Left colon (tissue), 2 donors: ENCODE data around the gene GSC. TPM values are rescaled to one million over a fixed set of nuclear protein-coding genes. Genes with fewer than 3 reads are reported as not detected.
"Not testable (repeated sequence)": the region's sequence is repeated elsewhere in the genome, so short reads cannot be mapped to it uniquely, and the experiment has no call there.

ENCODE experiments used
- ATAC-seq: fragments of 200-7000 bp; cut with Tn5 transposase; one replicate; pipeline ENCODE4 v1.9.1; 2020; ENCODE audit warnings: mild to moderate bottlenecking, moderate library complexity
- DNase-seq, 2 donors: peaks; one replicate each; pipeline ENCODE4 v3.0.0-alpha.2; 2020
- intact Hi-C, 2 donors: fragments of 100-400 bp; cut with DNase I in 1 of 2; cut with micrococcal nuclease in 1 of 2; formaldehyde crosslinking; loops; one replicate each; pipeline versions ENCODE4 v1.11.2 to v1.14.0; 2022; cut with DNase I, micrococcal nuclease
- long read RNA-seq: library from polyadenylated mRNA; unstranded; transcript quantifications from one replicate; pipeline ENCODE4 v2.0.0, GENCODE V29; 2021
- total RNA-seq, 2 donors: library from RNA; stranded (reverse); fragmentation: NEBNext Ultra II Directional; extraction: Animal tissue kit (Norgen Biotek cat#: 25700); gene quantifications; one replicate each; pipeline ENCODE4 v1.2.1, GENCODE V29; 2021
- donor health status: DM: no; HTN: no; CAD: no.
- donor health status: DM: yes; HTN: yes; CAD: no.

GSC gene
- total RNA-seq: not detected
- long read RNA-seq: 0 reads

DNA sequence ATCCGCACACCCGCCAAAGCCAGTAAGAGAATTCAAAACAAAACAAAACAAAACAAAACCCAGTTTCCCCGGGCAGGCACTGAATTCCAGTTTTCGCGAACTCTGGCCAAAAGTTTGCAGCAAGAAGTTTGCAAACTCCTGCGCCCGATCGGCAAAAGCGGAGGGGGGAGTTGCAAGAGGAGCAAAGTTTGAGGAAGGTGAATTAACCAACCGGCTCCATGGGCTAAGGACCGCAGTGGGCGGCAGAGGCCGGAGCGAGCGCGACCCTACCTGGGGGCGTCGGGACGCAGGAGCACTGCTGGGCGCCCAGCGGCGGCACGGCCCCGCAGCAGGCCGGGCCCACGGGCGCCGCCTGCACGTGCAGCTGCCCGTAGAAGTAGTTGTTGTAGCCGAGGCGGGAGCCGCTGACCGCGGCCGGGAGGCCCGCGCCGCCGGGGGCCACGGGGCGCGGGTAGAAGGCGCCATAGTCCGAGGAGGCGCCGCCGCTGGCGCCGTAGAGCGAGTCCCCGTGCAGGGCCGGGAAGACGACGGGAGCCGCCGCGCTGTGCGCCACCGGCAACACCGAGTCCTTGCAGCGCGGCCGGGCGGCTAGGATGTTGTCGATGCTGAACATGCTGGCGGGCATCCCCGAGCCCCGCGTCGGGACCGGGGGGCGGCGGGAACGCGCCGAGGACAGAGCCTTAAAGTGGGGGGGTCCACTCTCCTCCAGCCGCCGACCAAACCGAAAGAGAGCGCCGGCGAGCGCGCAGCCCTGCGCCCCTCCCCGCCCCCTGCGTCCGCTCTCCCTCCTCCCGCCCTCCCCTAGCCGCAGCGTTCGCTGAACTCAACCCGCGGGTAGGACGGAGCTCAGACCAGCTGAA is at the start of gene GSC:
TSS of gene GSC (minus strand) at position 723 of the 860 bp plus-strand sequence. CDS start at position 625, 98 bp downstream.
- DNase-seq (peak; percentile 21 to 43), ATAC-seq (peak; percentile 82)
- intact Hi-C loops: no loop called here

DNA sequence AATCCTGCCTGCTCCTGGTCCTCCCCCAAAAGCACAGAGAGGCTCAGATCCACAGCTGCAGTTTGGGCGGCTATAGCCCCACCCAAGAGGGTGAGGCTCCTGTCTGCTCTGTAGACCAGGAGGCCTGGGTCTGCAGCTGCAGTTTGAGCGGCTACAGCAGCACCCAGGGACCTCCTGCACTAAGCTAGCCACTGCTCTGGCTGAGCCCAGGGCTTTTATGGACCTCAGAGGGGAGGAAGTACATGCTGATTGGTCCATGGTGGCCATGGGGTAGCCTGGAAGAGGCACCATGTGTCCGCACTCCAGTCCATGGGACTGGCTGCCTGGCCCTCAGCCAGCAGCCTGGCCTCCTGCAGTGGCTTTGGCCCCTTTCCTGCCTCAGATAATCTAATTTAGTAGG is 49.6 kb upstream of the GSC start:
- ATAC-seq: no peak
- intact Hi-C loops: no loop called here
- no peak for DNase-seq

DNA sequence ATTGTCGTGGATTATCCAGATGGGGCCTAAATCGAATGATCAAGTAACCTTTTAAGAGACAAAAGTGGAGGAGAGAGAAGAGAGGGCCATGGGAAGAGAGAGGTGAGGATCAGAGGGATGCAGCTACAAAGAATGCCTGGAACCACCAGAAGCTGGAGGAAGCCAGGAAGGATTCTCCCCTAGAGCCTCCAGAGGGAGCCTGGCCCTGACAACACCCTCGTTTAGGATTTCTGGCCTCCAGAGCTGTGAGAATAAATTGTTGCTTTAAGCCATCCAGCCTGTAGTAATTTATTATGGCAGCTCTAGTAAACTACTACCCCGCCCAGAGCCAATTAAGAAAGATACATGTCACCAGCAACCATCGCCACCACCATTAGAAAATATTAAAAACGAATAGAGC is 46.2 kb upstream of the GSC start:
- ATAC-seq (no peak), DNase-seq (no peak)
- intact Hi-C loops: no loop called here

DNA sequence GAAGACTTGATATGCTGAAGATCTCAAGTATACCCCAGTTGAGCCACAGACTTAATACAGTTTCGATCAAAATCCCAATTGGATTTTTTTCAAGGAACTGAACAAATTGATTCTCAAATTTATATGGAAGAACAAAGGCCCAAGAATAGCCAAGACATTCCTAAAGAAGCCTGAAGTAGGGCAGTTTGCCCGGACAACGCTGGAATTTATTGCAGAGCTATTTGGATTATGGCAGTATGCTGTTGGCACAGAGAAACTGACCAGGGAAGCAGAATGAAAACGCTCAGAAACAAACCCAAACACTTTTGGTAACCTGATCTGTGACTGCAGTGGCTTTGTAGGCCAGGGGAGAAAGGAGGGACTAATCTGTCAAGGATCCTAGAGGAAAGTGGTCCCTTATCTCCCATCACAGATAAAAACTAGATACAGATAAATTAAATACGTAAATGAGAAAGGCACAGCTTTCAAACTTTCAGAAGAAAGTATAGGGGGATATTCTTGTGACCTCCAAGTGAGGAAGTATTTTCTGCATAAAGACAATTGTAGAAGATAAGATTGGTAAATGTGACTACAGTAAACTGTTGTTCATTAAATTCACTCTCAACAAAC is 35.9 kb upstream of the GSC start:
- DNase-seq (peak in 1 of 2 donors; percentile 15), ATAC-seq (no peak)
- intact Hi-C loops: no loop called here

DNA sequence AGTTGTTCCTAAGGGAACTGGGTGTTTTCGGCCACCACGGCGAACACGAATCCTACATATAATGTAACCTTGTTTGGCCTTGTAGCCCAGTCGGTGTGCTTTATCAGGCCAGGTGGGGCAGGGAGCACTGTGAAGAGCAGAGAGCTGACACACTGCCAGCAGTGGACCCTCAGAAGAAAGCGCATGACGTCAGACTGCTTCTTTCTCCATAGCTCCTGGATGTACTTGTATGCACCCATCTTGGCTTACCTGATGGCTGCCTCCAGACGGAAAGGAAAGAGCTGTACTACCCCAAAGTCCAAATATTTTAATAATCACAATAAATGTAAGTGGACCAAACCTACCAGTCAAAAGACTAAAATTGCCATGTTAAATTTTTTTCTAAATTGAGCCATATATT is 31.3 kb upstream of the GSC start:
- intact Hi-C loops: no loop called here
- ATAC-seq: no peak
- DNase-seq: no peak

DNA sequence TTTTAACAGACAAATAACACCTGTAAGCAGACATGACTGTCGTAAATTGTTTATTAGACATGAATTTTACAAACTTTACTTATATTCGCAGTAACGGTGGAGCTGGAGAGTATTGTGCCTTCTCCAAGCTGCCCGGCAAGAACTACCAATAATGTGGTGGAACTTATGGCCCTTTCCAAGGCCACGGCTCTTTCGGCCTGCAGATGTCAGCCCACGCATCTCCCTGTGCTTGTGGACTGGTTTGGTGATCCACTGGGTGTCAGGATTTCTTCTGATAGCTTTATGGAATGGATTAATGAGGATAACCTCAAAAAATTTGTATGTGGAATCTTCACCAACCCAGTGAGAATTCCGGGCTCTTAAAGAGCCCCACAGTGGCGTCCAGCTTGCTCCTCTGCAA is 30.9 kb upstream of the GSC start:
- intact Hi-C loops, ATAC-seq, DNase-seq: not testable (repeated sequence)

DNA sequence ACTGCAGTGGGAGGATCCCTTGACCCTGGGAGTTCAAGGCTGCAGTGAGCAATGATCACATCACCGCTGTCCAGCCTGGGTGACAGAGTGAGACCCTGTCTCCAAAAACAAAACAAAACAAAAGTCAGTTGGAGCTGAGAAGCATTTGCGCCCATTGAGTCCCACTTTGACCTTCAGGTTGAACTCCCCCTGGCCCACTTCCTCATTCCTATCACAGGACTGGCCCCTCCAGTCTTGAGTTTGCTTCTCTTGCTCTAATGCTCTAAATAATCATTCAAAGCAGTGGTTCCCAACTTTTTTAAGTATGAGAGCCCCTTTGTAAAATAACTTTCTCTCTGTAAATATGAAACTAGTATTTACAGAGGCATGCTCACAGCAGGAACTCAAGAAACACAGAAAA is 28.0 kb upstream of the GSC start:
- DNase-seq (no peak), ATAC-seq (no peak)
- intact Hi-C loops: no loop called here

DNA sequence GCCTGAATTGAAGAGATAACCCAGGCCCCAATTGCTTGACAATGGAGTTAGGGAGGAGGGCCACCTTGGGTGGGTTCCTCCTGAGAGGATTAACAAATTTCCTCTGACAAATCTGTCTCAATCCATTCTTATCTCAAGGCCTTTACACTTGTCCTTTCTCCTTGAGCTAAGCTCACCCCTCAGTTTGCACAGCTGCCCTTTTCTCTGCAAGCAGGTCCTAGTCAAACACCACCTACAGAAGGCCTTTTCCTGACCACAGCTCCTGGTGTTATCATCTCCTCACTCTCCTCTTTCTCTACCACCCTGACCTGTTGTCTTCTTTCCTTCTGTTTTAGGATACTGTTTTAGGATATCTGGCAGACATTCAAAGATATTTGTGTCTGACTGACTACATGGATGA is 26.4 kb upstream of the GSC start:
- intact Hi-C loops: no loop called here
- DNase-seq (no peak), ATAC-seq (no peak)

DNA sequence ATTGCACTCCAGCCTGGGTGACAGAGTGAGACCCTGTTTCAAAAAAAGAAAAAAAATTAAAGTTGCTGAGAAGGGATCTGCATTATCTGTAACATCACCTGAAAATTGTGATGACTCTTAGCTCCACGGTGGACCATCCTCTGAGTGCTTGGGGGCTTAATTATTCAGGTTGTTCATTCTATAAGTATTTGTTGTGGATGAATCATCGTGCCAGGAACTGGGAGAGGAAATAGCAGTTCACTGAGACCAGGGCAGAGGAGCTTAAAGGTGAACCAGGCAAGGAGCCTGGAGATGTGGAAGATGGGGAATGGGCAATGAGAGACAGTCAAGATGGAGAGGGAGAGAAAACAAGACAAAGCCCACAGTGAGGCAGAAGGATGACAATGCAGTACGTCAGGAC is 25.5 kb upstream of the GSC start:
- DNase-seq (no peak), ATAC-seq (no peak)
- intact Hi-C loops: no loop called here

DNA sequence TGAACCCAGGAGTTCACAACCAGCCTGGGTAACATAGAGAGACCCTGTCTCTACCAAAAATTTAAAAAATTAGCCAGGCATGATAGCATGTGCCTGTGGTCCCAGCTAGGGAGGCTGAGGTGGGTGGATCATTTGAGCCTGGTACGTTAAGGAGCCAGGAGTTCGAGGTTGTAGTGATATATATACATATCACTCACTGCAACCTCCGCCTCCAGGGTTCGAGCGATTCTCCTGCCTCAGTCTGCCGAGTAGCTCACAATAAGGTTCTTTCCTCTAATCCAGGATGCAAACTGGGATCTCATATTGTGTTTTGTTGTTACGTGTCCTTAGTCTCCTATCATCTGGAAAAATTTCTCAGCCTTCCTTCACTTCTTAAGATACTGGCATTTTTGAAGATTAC is 24.0 kb upstream of the GSC start:
- intact Hi-C loops: no loop called here

DNA sequence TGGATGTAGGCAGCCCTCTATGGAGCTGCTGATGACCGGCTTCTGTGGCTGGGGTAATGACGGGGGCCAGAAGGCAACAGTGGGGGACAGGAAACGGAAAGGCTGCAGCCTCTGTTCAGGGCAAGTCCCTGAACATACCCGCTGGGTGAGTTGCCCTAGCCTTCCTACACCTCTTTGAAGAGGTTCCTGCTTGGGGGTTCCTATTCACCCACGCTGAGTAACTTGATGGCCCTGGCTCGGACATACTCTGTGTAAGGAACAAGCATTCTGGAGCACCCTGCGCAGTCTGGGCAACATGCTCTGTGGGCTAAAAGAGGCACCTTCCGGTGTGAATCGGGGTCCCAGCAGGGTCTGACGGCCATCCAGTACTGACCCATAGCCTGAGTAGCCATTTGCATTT is 17.7 kb upstream of the GSC start:
- no peak for DNase-seq
- intact Hi-C loops: no loop called here
- ATAC-seq: no peak

More for the DNA sequence above, 24.0 kb upstream of the GSC start:
- DNase-seq: no peak
- ATAC-seq: no peak

DNA sequence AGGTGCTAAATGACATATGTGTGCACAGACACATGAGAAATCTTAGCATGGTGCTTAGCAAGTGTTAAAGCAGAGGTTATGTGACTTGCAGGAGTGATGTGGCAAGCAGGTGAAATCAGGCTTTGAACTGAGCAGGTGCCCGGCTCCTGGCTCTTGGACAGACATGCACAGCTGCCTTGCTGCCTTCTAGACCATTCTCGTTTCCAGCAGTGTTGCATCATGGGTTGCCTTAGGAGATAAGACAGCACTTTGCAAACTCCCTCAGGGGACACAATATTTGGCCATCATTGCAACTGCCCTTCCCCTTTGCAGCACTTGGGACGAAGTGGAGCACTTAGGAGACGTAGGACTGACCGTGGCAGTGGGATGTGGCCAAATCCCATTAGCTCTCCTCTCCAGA is 17.2 kb upstream of the GSC start:
- no peak for ATAC-seq
- intact Hi-C loops: no loop called here
- DNase-seq: no peak

DNA sequence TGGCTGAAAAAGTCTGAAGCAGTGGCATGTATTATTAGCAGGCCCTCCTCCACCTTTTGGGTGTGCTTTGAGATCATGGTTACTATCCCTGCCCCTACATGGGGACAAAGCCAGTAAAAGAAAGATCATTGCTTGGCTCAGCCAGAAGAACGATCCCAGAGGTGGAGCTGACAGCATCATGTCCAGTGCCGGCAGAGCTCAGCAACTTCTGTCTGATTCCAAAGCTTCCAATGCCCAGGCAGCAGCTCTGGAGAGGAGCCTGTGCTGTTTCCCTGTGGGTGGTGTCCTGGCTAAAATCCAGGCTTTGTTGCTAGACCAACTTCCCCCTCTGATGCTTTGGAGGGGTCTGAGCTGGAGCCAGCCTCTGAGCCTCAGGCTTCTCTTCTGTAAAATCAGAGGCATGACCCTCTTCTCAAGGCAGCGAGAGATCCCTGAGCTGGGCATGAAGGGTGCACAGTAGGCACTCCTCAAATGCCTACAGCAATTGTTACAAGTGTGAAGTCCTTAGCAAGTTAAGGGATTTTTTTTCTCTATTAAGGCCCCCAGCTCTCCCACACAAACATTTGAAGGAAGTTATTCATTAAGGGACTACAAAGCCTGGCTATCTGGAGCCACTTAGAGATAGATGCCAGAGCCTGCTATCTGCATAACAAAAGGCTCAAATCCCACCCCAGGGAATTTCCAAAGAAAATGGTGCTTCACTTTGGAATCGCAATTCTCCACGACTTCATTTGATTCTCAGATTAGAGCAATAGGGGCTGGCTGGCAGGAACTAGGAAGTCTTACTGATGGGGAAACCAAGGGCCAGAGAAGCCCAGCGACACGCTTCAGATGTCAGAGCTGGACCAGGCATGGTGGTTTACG is 10.9 kb upstream of the GSC start:
- DNase-seq (no peak), ATAC-seq (no peak)
- intact Hi-C loops: no loop called here

DNA sequence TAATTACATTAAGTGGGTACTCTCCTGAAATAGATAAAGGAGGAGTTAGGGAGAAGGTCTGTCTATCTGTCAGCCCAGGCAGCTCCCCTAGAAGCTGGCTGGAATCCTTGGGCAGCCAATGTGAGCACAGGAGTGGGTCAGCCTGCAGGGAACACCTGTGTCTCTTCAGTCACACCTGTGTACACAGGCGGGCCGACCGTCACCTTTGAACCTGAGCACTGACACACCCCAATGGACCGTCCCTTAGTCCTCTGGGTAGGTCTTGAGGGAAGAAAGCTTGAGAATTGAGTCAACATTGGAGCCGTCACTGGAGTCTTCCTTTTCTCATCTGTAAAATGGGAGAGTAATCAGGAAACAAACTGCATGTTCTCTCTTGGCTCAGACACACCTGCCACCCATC is 9.8 kb upstream of the GSC start:
- peak in 1 of 2 donors; percentile 27 for DNase-seq

DNA sequence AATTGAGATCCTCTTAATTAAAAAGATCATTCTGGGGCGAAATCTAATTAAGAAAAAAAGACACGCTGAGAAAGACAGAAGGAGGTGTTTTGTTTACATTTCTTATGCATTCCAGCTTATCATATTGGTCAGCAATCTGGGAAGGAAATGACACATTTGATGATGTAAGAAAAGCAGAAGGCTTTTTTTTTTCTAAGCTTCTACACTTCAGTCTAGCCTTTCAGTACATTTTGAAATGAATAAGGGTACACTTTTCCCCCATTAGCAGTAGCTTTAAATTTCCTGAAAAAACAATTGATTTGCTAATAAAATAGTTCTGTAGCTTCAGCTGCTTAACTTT is 5.9 kb upstream of the GSC start:
- no peak for ATAC-seq
- intact Hi-C loops: no loop called here
- no peak for DNase-seq

More for the DNA sequence above, 9.8 kb upstream of the GSC start:
- peak; percentile 90 for ATAC-seq
- intact Hi-C loops: no loop called here

DNA sequence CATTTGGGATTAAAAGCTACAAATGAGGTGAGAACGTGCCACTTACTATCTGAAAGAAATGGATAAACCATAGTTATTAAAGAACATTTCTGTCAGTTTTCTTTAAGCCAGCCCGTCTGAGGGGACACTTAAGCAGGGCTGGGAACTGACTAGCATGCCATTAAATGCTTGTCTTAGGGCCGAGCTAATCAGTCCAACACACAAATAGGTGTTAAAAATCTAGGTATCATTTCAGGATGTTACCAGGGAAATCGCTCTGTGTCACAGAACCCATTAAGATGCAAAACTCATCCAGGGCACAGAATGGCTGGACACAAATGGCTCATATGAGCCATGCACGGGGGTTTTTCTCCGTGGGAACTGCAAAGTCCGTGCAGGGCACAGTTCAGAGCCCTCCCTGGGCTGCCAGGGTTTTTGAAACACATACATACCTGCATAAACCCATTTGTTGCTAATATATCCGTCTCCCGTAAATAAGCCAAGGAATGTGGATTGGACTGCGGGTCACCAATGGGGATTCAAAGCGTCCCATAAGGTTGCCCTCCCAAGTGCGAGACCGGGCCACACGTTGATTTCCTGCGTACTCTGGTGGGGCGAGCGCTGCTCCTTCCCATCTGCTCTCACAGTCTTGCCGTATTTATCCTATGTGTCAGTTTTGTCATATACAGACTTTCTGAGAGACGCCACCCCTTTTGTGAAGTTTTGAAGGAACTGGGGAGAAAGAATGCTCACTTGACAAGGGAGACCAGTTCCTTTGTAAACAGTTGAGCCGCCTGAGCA is 5.4 kb upstream of the GSC start:
- intact Hi-C loops: no loop called here
- no peak for ATAC-seq
- no peak for DNase-seq

DNA sequence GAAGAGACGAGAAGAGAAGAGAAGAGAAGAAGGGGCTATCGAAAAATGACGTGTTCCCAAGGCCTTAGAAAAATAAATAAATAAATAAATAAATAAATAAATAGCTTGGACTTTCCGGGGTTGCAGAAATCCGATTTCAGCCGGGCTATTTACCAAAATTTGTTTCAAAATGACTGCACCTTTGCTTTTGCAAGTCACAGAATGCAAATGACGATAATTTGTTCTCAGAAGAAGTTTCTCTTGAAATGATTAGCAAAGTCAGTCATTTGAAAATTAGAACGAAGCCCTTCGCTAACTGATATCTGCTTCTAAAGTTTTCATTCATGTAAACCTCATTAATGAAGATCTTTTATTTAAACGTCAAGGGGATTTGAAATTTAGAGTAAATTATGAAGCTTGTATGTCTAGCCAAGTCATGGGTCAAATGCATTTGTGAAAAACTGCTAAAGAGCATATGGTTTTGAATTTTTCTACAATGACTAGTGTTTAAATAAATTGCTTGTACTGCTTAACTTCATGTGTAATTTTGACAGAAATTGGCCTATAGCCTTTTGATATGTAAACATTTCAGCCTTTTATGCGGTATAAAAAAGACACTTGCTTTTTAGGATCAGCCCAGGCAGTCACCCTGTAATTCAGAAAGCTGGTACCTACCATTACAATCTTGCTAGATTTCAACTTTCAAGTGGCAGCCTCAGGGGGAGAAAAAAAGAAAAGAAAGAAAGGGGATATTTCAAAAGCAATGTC is 4.6 kb upstream of the GSC start:
- DNase-seq (no peak), ATAC-seq (no peak)
- intact Hi-C loops: no loop called here

DNA sequence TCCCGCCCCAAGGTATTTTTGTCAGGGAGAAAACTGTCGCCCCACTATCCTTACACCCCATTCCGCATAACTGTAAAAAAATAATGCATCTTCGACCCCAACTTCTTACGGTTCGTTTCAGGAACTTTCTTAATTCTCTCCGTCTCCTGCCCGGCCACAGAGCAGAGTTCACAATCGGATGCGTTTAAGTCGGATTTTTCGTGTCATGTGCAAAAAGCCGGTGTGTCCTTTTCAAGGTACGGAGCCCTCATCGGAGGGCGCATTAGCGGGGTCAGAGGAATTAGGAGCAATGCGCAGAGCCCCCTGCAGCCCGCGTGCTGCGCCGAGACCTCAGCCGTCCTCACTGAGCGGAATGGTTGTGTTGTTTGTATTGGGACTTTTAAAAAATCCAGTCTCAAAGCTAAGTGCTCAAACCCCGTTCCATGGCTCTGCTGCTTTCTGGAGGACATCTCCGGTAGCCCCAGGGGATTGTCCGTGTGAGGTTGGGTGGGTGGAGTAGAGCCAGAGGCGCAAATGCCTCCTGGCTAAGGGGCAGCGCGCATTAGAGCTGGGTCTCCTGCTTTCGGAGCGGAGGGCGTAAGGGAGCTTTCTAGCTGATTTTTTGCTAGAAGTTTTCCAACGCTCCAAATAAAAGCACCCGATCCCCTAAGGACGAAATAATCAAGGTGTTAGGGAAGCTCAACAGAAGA is 3.9 kb upstream of the GSC start:
- DNase-seq: no peak
- no peak for ATAC-seq
- intact Hi-C loops: no loop called here
